Measurements from ENCODE around the gene PSPC1.

DNA sequence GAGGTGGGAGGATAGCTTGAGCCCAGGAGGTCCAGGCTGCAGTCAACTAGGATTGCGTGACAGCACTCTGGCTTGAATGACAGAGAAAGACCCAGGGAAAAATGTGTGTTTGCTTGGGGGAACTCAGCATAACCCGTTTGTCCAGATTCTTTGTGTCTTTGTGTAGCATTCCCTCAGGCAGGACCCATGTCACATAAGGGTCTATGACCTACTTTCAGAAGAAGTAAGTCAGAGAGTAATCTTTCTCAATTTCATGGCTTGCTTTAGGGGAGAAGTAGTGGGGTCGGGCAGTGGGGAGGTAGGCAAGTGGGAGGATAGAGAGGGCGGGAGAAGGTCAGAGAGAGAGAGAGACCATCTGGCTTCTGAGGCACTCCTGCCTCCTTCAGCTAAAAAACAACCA, 11.9 kb upstream of the PSPC1 start:
- TF ChIP-seq POLR2A (IDR thresholded peaks at IDR 0.05) = no peak
- TF ChIP-seq, protein P1, sequence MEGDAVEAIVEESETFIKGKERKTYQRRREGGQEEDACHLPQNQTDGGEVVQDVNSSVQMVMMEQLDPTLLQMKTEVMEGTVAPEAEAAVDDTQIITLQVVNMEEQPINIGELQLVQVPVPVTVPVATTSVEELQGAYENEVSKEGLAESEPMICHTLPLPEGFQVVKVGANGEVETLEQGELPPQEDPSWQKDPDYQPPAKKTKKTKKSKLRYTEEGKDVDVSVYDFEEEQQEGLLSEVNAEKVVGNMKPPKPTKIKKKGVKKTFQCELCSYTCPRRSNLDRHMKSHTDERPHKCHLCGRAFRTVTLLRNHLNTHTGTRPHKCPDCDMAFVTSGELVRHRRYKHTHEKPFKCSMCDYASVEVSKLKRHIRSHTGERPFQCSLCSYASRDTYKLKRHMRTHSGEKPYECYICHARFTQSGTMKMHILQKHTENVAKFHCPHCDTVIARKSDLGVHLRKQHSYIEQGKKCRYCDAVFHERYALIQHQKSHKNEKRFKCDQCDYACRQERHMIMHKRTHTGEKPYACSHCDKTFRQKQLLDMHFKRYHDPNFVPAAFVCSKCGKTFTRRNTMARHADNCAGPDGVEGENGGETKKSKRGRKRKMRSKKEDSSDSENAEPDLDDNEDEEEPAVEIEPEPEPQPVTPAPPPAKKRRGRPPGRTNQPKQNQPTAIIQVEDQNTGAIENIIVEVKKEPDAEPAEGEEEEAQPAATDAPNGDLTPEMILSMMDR (IDR thresholded peaks at IDR 0.05) = no peak
- TF ChIP-seq POLR2AphosphoS5 (IDR thresholded peaks at IDR 0.05) = no peak
- TF ChIP-seq EP300 (IDR thresholded peaks at IDR 0.05) = no peak

Measured in stomach (tissue), 4 donors.